Activated CD8-positive, alpha-beta T cell treated with anti-CD3 and anti-CD28 coated beads for 36 hours (primary cell): ENCODE measurements around the gene COL6A1. TPM values are rescaled to one million over a fixed set of nuclear protein-coding genes. Genes with fewer than 3 reads are reported as not detected.
"Not testable (repeated sequence)": the region's sequence is repeated elsewhere in the genome, so short reads cannot be mapped to it uniquely, and the experiment has no call there.

ENCODE experiments used
- ATAC-seq: fragments of 200-7000 bp; cut with Tn5 transposase; one replicate; pipeline ENCODE4 v1.10.0; 2021; ENCODE audit warnings: mild to moderate bottlenecking, moderate library complexity
- CTCF ChIA-PET: fragments of 350-600 bp; sonication (Branson Sonifier 250); formaldehyde crosslinking; loops from one replicate; lab custom pipeline; 2021; ENCODE audit warnings: antibody characterized with exemption; lab: Charles Lee
- POLR2A ChIA-PET: fragments of 350-600 bp; sonication (Branson Sonifier 250); formaldehyde crosslinking; loops from one replicate; lab custom pipeline; 2021; ENCODE audit warnings: antibody characterized with exemption; lab: Charles Lee
- DNase-seq: peaks from one replicate; pipeline ENCODE4 v3.0.0-alpha.2; 2020
- H3K27ac Mint-ChIP-seq: one replicate; pipeline ENCODE4 v1.8.0; 2021; ENCODE audit warnings: mild to moderate bottlenecking, mixed read lengths
- H3K27me3 Mint-ChIP-seq: one replicate; pipeline ENCODE4 v1.8.0; 2021; ENCODE audit warnings: mixed read lengths
- H3K36me3 Mint-ChIP-seq: one replicate; pipeline ENCODE4 v1.8.0; 2021; ENCODE audit warnings: low read depth, mixed read lengths
- H3K4me1 Mint-ChIP-seq: one replicate; pipeline ENCODE4 v1.8.0; 2021; ENCODE audit warnings: low read depth, mixed read lengths
- H3K4me3 Mint-ChIP-seq: one replicate; pipeline ENCODE4 v1.8.0; 2021; ENCODE audit warnings: mild to moderate bottlenecking, moderate library complexity, mixed read lengths
- H3K9me3 Mint-ChIP-seq: one replicate; pipeline ENCODE4 v1.8.0; 2021; ENCODE audit warnings: mixed read lengths
- CTCF ChIP-seq: fragments of 200-600 bp; IDR thresholded peaks from one replicate; pipeline ENCODE4 v1.8.0; 2022; ENCODE audit warnings: antibody characterized with exemption, mild to moderate bottlenecking
- intact Hi-C: fragments of 100-400 bp; cut with micrococcal nuclease; formaldehyde crosslinking; loops from one replicate; pipeline ENCODE4 v1.10.0; 2022
- total RNA-seq, 2 experiments: library from RNA; stranded (reverse); gene quantifications; one replicate each; pipeline ENCODE4 v1.2.3, GENCODE V29; 2021

The COL6A1 gene
- total RNA-seq, 2 experiments from 2014 or later, result 4.1 to 5.2 TPM

DNA sequence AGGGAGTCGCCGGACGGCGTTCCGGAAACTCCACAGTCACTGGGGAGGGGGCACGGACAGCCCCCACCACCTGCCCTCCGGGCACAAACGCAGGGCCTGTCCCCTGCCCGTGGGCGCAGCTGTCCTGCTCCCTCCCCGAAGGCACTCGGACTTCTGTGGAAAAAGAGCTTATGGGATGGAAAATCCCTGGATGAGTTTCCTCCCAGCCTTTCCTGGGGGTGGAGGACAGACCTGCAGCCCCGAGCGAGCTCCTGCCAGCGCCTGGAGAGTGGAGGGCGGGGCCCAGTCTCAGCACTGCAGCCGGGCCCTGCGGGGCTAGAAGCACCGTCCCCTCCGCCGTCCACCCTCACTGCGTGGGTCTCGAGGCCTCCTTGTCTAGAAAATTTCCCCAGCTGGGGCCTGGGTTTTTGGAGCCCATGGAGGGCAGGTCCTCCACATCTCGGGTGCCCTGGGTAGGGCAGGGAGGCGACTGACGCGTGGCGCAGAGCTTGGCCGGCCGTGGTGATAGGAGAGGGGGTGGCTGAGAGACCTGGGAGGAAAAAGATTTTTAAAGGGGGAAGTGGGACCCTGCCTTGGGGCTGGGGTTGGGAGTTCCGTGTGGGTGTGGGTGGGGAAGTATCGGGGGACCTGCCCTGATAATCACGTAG is 6.4 kb upstream of the COL6A1 start:
- ATAC-seq, result no peak
- H3K27ac Mint-ChIP-seq, result no peak overlapping the region
- TF ChIP-seq CTCF, result no peak
- ChIA-PET POLR2A (no interaction called here), CTCF (no interaction called here)
- peaks cover 15% of the 10 kb centered on the region for H3K27me3 Mint-ChIP-seq
- no peaks in the 10 kb centered on the region for H3K9me3 Mint-ChIP-seq
- H3K4me3 Mint-ChIP-seq, result peak overlapping the region; percentile 7
- H3K36me3 Mint-ChIP-seq, result no peaks in the 10 kb centered on the region
- peaks cover 30% of the 10 kb centered on the region for H3K4me1 Mint-ChIP-seq
- DNase-seq, result no peak
- intact Hi-C loops, result loop anchor here (10.0 kb wide), 1 partner anchor 80 kb away; no protein-coding TSS in a partner anchor

GRCh38 chr21:45975667-45976409 is 5.7 kb upstream of the COL6A1 start:
- H3K9me3 Mint-ChIP-seq, ATAC-seq, H3K36me3 Mint-ChIP-seq, DNase-seq, CTCF ChIA-PET, POLR2A ChIA-PET, H3K27ac Mint-ChIP-seq: not testable (repeated sequence)
- Mint-ChIP-seq H3K4me1 (peaks cover 30% of the 10 kb centered on the region), H3K27me3 (peaks cover 15% of the 10 kb centered on the region), H3K4me3 (peak overlapping the region; percentile 7)
- intact Hi-C loops, result loop anchor here (10.0 kb wide), 1 partner anchor 79 kb away; no protein-coding TSS in a partner anchor

DNA sequence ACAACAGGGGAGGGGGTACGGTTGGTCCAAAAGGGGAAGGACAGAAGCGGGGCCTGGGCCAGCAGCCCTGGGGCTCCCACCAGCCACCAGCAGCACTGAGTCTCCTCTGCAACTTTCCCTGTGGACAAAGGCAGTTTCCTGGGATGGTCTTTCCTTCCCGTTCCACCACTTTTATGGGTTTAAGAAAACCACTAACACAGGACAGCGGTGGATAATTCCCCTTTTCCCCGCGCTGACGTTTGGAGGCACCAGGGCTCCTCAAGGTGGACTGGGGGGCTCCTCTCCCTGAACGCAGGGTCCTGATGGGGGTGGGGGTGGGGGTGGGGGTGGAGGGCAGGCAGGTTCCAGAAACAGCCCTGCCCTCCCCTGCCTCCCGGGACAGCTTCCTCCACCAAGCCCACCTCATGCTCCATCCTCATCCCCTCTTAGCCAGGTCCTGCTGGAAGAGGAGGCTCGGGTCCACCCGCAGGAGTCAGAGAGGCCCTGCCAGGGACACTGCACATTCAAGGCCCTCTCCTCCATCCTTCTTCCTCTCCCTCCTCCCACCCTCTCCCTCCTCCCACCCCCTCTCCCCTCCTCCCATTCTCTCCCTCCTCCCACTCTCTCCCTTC is 4.8 kb upstream of the COL6A1 start:
- no peak for DNase-seq
- CTCF ChIA-PET, result no interaction called here
- intact Hi-C loops, result loop anchor here (10.0 kb wide), 1 partner anchor 78 kb away; no protein-coding TSS in a partner anchor
- Mint-ChIP-seq H3K9me3 (no peaks in the 10 kb centered on the region), H3K4me1 (peaks cover 30% of the 10 kb centered on the region), H3K4me3 (no peak overlapping the region), H3K27me3 (peaks cover 15% of the 10 kb centered on the region), H3K36me3 (no peaks in the 10 kb centered on the region), H3K27ac (no peak overlapping the region)
- TF ChIP-seq CTCF, result no peak
- POLR2A ChIA-PET, result no interaction called here
- no peak for ATAC-seq

GRCh38 chr21:45977396-45977795 is 4.2 kb upstream of the COL6A1 start:
- Mint-ChIP-seq H3K36me3 (no peaks in the 10 kb centered on the region), H3K27me3 (peaks cover 15% of the 10 kb centered on the region), H3K4me1 (peaks cover 30% of the 10 kb centered on the region), H3K9me3 (no peaks in the 10 kb centered on the region), H3K4me3 (no peak overlapping the region), H3K27ac (no peak overlapping the region)
- DNase-seq (no peak), ATAC-seq (no peak)
- ChIA-PET CTCF (no interaction called here), POLR2A (no interaction called here)
- TF ChIP-seq CTCF, result no peak
- intact Hi-C loops, result loop anchor here (10.0 kb wide), 1 partner anchor 77 kb away; no protein-coding TSS in a partner anchor

GRCh38 chr21:45979141-45979631 is 2.4 kb upstream of the COL6A1 start:
- DNase-seq (peak; percentile 59), ATAC-seq (peak; percentile 62)
- no peak for TF ChIP-seq CTCF
- no peak overlapping the region for H3K4me3 Mint-ChIP-seq
- CTCF ChIA-PET, result interaction anchor here (1.5 to 2.1 kb wide), 2 partner anchors 78 to 164 kb away, joined by 3 to 6 read pairs; no protein-coding TSS in a partner anchor
- intact Hi-C loops, result loop anchor here (10.0 kb wide), 1 partner anchor 76 kb away; no protein-coding TSS in a partner anchor
- peaks cover 16% of the 10 kb centered on the region for H3K27me3 Mint-ChIP-seq
- peaks cover 27% of the 10 kb centered on the region for H3K4me1 Mint-ChIP-seq
- H3K36me3 Mint-ChIP-seq, result no peaks in the 10 kb centered on the region
- POLR2A ChIA-PET, result no interaction called here
- H3K9me3 Mint-ChIP-seq, result no peaks in the 10 kb centered on the region
- no peak overlapping the region for H3K27ac Mint-ChIP-seq
